ENCODE measurements around the gene TCAF2. TPM values are rescaled to one million over a fixed set of nuclear protein-coding genes. Genes with fewer than 3 reads are reported as not detected.
A peak's percentile ranks its signal among the peaks of the same experiment; 100 is the strongest.
"Not testable (repeated sequence)": the region's sequence is repeated elsewhere in the genome, so short reads cannot be mapped to it uniquely, and the experiment has no call there.

Gene TCAF2
- total RNA-seq: 10 to 100 TPM; 14.1 to 38.7 (median 20.3) TPM
- 10 to 100 TPM; 10.7 to 13.4 TPM for polyA plus RNA-seq
- total RNA-seq: 23.4 reads per million, percentile 54 among the genes with 10 or more reads in this experiment

DNA sequence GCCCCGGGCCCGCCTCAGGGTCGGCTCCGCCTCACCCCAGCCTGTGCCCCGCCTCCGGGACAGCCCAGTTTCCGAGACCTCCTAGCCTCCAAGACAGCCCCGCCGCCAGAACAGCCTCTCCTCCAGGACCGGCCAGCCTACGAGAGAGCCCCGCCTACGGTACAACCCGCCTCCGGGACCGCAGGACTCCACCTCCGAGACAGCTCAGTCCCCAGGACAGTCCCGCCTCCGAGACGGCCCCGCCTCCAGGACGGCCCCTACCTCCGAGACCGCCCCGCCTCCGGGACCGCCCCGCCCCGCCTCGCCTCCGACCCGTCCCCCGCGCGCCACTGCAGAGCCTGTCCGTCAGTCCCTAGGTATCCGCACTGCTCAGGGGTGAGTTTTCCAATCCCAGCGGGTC, at the start of gene TCAF2:
TCAF2 (plus strand) TSS at position 329 of the 400 bp plus-strand sequence.
- CTCF ChIA-PET; H3K36me3 ChIP-seq (ENCODE audit: control insufficient read depth in 2 of 3, insufficient read depth in 3 of 3, low read length in 3 of 3); H3K36me3 Mint-ChIP-seq; H3K4me1 ChIP-seq (ENCODE audit: control insufficient read depth in 2 of 2, insufficient read depth in 2 of 2, low read length in 2 of 2); H3K27me3 Mint-ChIP-seq; H3K4me1 Mint-ChIP-seq; H3K9me3 Mint-ChIP-seq; H3K27me3 ChIP-seq (ENCODE audit: control insufficient read depth in 2 of 2, insufficient read depth in 2 of 2, low read length in 2 of 2); H3K9me3 ChIP-seq (ENCODE audit: control insufficient read depth in 2 of 3, low read length in 3 of 3); H3K4me3 ChIP-seq (ENCODE audit: low read length); POLR2A ChIA-PET; intact Hi-C loops (cut with micrococcal nuclease): not testable (repeated sequence)
- Mint-ChIP-seq H3K4me3 (peak within 1 kb of the TSS in 3 of 10 donors; percentile 42 to 56 (median 52)), H3K27ac (peak within 1 kb of the TSS in 3 of 9 donors; percentile 16 to 52 (median 33))
- ATAC-seq (peak; percentile 92), DNase-seq (peak in 7 of 9 donors; percentile 37 to 92 (median 76))
- peak within 1 kb of the TSS; percentile 55 for H3K27ac ChIP-seq (ENCODE audit: low read depth, low read length)

DNA sequence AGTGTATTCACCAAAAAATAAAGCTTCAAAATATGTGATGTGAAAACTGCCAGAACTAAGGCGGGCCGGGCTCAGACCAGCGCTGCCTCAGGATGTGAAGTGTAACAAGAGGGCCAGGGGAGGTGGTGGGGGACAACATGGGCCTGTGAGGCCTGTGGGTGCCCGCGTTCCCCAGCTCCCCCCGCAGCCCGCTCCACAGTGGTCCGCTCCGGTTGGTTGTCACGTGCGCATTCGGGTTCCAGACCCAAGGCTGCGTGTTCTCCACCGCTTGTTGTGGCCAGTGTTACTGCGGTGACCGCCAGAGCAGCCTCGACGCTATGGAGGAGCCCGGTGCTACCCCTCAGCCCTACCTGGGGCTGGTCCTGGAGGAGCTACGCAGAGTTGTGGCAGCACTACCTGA, 49.3 kb upstream of the TCAF2 start, which contains the start of gene CTAGE15:
CTAGE15 (plus strand) TSS at position 301 of the 400 bp plus-strand sequence; CDS start at position 318, 17 bp downstream.
- ATAC-seq; H3K36me3 Mint-ChIP-seq; H3K27ac Mint-ChIP-seq; H3K27me3 Mint-ChIP-seq; H3K27ac ChIP-seq (ENCODE audit: low read depth, low read length); intact Hi-C loops (cut with micrococcal nuclease); H3K4me3 ChIP-seq (ENCODE audit: low read length); POLR2A ChIA-PET; H3K36me3 ChIP-seq (ENCODE audit: control insufficient read depth in 2 of 3, insufficient read depth in 3 of 3, low read length in 3 of 3); CTCF ChIA-PET; DNase-seq; H3K4me1 Mint-ChIP-seq; H3K9me3 ChIP-seq (ENCODE audit: control insufficient read depth in 2 of 3, low read length in 3 of 3); H3K9me3 Mint-ChIP-seq; H3K4me3 Mint-ChIP-seq; H3K27me3 ChIP-seq (ENCODE audit: control insufficient read depth in 2 of 2, insufficient read depth in 2 of 2, low read length in 2 of 2); H3K4me1 ChIP-seq (ENCODE audit: control insufficient read depth in 2 of 2, insufficient read depth in 2 of 2, low read length in 2 of 2): not testable (repeated sequence)

DNA sequence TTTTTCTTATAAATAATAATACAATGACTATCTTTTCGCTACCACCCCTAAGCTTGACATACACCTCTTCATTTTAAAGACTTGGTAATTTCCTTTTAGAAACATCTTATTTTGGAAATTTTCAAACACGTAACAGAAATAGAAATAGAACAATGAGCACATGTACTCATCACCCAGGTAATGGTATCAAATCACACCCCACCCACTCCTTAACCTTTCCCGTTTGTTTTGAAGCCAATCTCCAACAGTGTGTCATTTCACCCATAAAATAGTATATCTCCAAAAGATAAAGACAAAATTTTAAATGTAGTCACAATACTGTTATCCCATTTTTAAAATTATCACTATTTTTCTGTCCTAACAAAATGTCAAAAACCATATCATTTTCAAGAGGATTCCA, 32.6 kb upstream of the TCAF2 start:
- intact Hi-C loops (cut with micrococcal nuclease); H3K27me3 Mint-ChIP-seq; H3K27ac Mint-ChIP-seq; H3K4me3 ChIP-seq (ENCODE audit: low read length); CTCF ChIA-PET; H3K4me1 Mint-ChIP-seq; DNase-seq; H3K36me3 Mint-ChIP-seq; ATAC-seq; H3K4me1 ChIP-seq (ENCODE audit: control insufficient read depth in 2 of 2, insufficient read depth in 2 of 2, low read length in 2 of 2); H3K27me3 ChIP-seq (ENCODE audit: control insufficient read depth in 2 of 2, insufficient read depth in 2 of 2, low read length in 2 of 2); H3K9me3 ChIP-seq (ENCODE audit: control insufficient read depth in 2 of 3, low read length in 3 of 3); H3K9me3 Mint-ChIP-seq; H3K36me3 ChIP-seq (ENCODE audit: control insufficient read depth in 2 of 3, insufficient read depth in 3 of 3, low read length in 3 of 3); POLR2A ChIA-PET; H3K4me3 Mint-ChIP-seq; H3K27ac ChIP-seq (ENCODE audit: low read depth, low read length): not testable (repeated sequence)

DNA sequence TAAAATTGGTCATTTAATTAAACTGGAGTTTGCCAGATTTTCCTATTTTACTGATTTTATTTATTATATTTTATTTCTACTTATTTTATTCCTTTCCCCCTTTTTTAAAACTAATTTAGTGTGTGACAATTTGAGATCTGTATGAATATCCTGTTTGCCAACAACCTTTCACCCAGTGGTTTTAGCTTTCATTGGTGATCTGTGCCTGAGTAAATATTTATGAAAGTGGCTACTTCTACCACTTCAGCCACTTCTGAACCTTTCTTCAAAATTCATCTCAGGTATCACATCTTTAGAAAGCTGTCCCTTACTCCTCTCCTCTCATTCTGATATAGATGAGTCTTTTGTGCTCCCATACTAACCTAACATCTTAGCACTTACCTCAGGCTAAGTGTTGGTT, 30.9 kb upstream of the TCAF2 start:
- ATAC-seq; H3K4me3 Mint-ChIP-seq; POLR2A ChIA-PET; H3K4me1 Mint-ChIP-seq; H3K9me3 Mint-ChIP-seq; H3K27me3 Mint-ChIP-seq; intact Hi-C loops (cut with micrococcal nuclease); H3K27me3 ChIP-seq (ENCODE audit: control insufficient read depth in 2 of 2, insufficient read depth in 2 of 2, low read length in 2 of 2); H3K9me3 ChIP-seq (ENCODE audit: control insufficient read depth in 2 of 3, low read length in 3 of 3); H3K27ac ChIP-seq (ENCODE audit: low read depth, low read length); H3K36me3 Mint-ChIP-seq; CTCF ChIA-PET; H3K36me3 ChIP-seq (ENCODE audit: control insufficient read depth in 2 of 3, insufficient read depth in 3 of 3, low read length in 3 of 3); H3K4me3 ChIP-seq (ENCODE audit: low read length); DNase-seq; H3K27ac Mint-ChIP-seq; H3K4me1 ChIP-seq (ENCODE audit: control insufficient read depth in 2 of 2, insufficient read depth in 2 of 2, low read length in 2 of 2): not testable (repeated sequence)

- H3K27me3 ChIP-seq (ENCODE audit: control insufficient read depth in 2 of 2, insufficient read depth in 2 of 2, low read length in 2 of 2); H3K27me3 Mint-ChIP-seq; H3K9me3 ChIP-seq (ENCODE audit: control insufficient read depth in 2 of 3, low read length in 3 of 3); intact Hi-C loops (cut with micrococcal nuclease); ATAC-seq; H3K36me3 ChIP-seq (ENCODE audit: control insufficient read depth in 2 of 3, insufficient read depth in 3 of 3, low read length in 3 of 3); CTCF ChIA-PET; DNase-seq; H3K4me3 ChIP-seq (ENCODE audit: low read length); H3K27ac ChIP-seq (ENCODE audit: low read depth, low read length); H3K9me3 Mint-ChIP-seq; H3K4me3 Mint-ChIP-seq; H3K36me3 Mint-ChIP-seq; H3K4me1 Mint-ChIP-seq; H3K27ac Mint-ChIP-seq; POLR2A ChIA-PET; H3K4me1 ChIP-seq (ENCODE audit: control insufficient read depth in 2 of 2, insufficient read depth in 2 of 2, low read length in 2 of 2): not testable (repeated sequence)
Measured at GRCh38 chr7:143598086-143598485, 22.7 kb upstream of the TCAF2 start.

DNA sequence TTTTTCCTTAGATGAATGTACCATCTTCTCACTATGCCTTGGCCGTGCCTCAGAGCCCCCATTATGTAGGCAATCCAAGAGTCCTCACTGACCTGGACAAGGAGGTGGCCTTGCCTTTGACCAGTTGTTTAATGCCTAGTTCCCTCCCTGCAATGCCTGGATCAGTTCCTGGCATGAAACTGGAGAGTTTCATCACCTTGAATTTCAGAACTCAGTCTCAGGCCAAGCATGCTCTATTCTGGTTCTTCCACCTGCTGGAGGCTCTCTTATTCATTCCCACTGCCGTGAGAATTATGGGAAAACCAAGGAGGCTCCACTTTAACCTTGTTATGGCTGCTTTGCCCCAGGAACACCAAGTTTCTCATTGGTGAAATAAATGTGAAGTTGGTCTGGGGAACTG, 17.2 kb upstream of the TCAF2 start:
- H3K27me3 ChIP-seq (ENCODE audit: control insufficient read depth in 2 of 2, insufficient read depth in 2 of 2, low read length in 2 of 2); DNase-seq; H3K9me3 Mint-ChIP-seq; ATAC-seq; H3K4me3 Mint-ChIP-seq; POLR2A ChIA-PET; intact Hi-C loops (cut with micrococcal nuclease); H3K4me1 ChIP-seq (ENCODE audit: control insufficient read depth in 2 of 2, insufficient read depth in 2 of 2, low read length in 2 of 2); H3K9me3 ChIP-seq (ENCODE audit: control insufficient read depth in 2 of 3, low read length in 3 of 3); H3K27ac ChIP-seq (ENCODE audit: low read depth, low read length); H3K4me1 Mint-ChIP-seq; H3K27me3 Mint-ChIP-seq; H3K36me3 ChIP-seq (ENCODE audit: control insufficient read depth in 2 of 3, insufficient read depth in 3 of 3, low read length in 3 of 3); H3K36me3 Mint-ChIP-seq; H3K4me3 ChIP-seq (ENCODE audit: low read length); H3K27ac Mint-ChIP-seq; CTCF ChIA-PET: not testable (repeated sequence)

DNA sequence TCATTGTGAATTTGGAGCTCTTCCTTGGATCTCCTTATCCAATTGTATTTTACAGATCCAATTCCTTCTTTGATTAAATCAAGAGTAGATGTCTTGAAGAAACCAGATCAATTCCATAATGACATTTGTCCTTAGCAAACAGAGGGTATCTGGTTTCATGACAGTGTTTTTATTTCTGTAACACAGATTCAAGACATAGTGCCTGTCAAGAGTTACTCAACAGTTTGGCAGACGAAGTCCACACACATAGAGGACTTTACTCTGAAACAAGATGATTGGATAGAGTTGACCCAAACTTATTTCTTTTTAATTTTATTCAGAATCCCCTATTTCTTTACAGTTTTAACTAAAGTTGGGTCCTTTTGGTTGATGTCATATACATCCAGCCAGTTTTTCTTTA, 14.7 kb upstream of the TCAF2 start:
- H3K27me3 ChIP-seq (ENCODE audit: control insufficient read depth in 2 of 2, insufficient read depth in 2 of 2, low read length in 2 of 2); H3K4me3 Mint-ChIP-seq; DNase-seq; H3K4me1 Mint-ChIP-seq; H3K4me1 ChIP-seq (ENCODE audit: control insufficient read depth in 2 of 2, insufficient read depth in 2 of 2, low read length in 2 of 2); H3K27ac ChIP-seq (ENCODE audit: low read depth, low read length); H3K27me3 Mint-ChIP-seq; POLR2A ChIA-PET; ATAC-seq; H3K9me3 ChIP-seq (ENCODE audit: control insufficient read depth in 2 of 3, low read length in 3 of 3); H3K36me3 Mint-ChIP-seq; intact Hi-C loops (cut with micrococcal nuclease); H3K36me3 ChIP-seq (ENCODE audit: control insufficient read depth in 2 of 3, insufficient read depth in 3 of 3, low read length in 3 of 3); H3K27ac Mint-ChIP-seq; H3K9me3 Mint-ChIP-seq; CTCF ChIA-PET; H3K4me3 ChIP-seq (ENCODE audit: low read length): not testable (repeated sequence)

All from naive thymus-derived CD4-positive, alpha-beta T cell (primary cell).